ENCODE data around the gene ALOX15.
A peak's percentile ranks its signal among the peaks of the same experiment; 100 is the strongest.
"Not testable (repeated sequence)": the region's sequence is repeated elsewhere in the genome, so short reads cannot be mapped to it uniquely, and the experiment has no call there.

Gene ALOX15

GRCh38 chr17:4648741-4649140 is 7.3 kb upstream of the ALOX15 start:
- peak; percentile 69 to 86 for DNase-seq

GRCh38 chr17:4645642-4646041 is 4.2 kb upstream of the ALOX15 start:
- peak; percentile 85 to 89 for DNase-seq

GRCh38 chr17:4643676-4644075 is 2.2 kb upstream of the ALOX15 start:
- DNase-seq: no peak

GRCh38 chr17:4642286-4642685 is 808 bp upstream of the ALOX15 start:
- no peak for DNase-seq

- not testable (repeated sequence) for DNase-seq
Measured at GRCh38 chr17:4640569-4641188, 799 bp downstream of the ALOX15 start.

- peak in 1 of 2 donors; percentile 50 for DNase-seq
Measured at GRCh38 chr17:4639301-4640059, 2.0 kb downstream of the ALOX15 start.

- DNase-seq: not testable (repeated sequence)
Measured at GRCh38 chr17:4638766-4639165, 2.7 kb downstream of the ALOX15 start.

GRCh38 chr17:4636474-4637100 is 4.9 kb downstream of the ALOX15 start:
- no peak for DNase-seq

GRCh38 chr17:4635823-4636375 is 5.6 kb downstream of the ALOX15 start:
- peak; percentile 79 to 85 for DNase-seq

- DNase-seq: no peak
Measured at GRCh38 chr17:4634976-4635375, 6.5 kb downstream of the ALOX15 start.

GRCh38 chr17:4633643-4634042 is 7.8 kb downstream of the ALOX15 start:
- DNase-seq: no peak

GRCh38 chr17:4632581-4632920 is 8.9 kb downstream of the ALOX15 start:
- no peak for DNase-seq

- no peak for DNase-seq
Measured at GRCh38 chr17:4631836-4632580, 9.5 kb downstream of the ALOX15 start.

- no peak for DNase-seq
Measured at GRCh38 chr17:4631431-4631830, 10.0 kb downstream of the ALOX15 start.

- DNase-seq: no peak
Measured at GRCh38 chr17:4626734-4627256, 14.7 kb downstream of the ALOX15 start.

- no peak for DNase-seq
Measured at GRCh38 chr17:4625181-4625617, 16.3 kb downstream of the ALOX15 start.

GRCh38 chr17:4624451-4624911 is 17.0 kb downstream of the ALOX15 start:
- DNase-seq: peak in 1 of 2 donors; percentile 46

- DNase-seq: peak in 1 of 2 donors; percentile 44
Measured at GRCh38 chr17:4623249-4623648, 18.2 kb downstream of the ALOX15 start.

GRCh38 chr17:4622375-4622774 is 19.1 kb downstream of the ALOX15 start:
- DNase-seq: no peak

GRCh38 chr17:4620531-4621101 is 20.9 kb downstream of the ALOX15 start:
- no peak for DNase-seq

- no peak for DNase-seq
Measured at GRCh38 chr17:4617590-4618351, 23.7 kb downstream of the ALOX15 start.
